G401 (cell line): ENCODE measurements around the gene USP36. TPM values are rescaled to one million over a fixed set of nuclear protein-coding genes. Genes with fewer than 3 reads are reported as not detected.
A peak's percentile ranks its signal among the peaks of the same experiment; 100 is the strongest.
"Not testable (repeated sequence)": the region's sequence is repeated elsewhere in the genome, so short reads cannot be mapped to it uniquely, and the experiment has no call there.

Experiments used
- DNase-seq: peaks from one replicate; pipeline ENCODE4 v3.0.0-alpha.2; 2015; ENCODE audit warnings: low spot score
- in situ Hi-C: cut with HindIII; loops from 2 replicates; pipeline ENCODE4 v1.10.0; 2016; ENCODE audit warnings: low sequenced_read_pairs, mixed read lengths
- total RNA-seq: library from RNA; depleted of rRNA; stranded (reverse); fragments of >200 nt; shearing (Covaris generic); gene quantifications from 2 replicates; pipeline ENCODE4 v1.2.3, GENCODE V29; 2014; rRNA removed

Gene USP36
- total RNA-seq: 10.1 and 10.4 TPM in 2 replicates

DNA sequence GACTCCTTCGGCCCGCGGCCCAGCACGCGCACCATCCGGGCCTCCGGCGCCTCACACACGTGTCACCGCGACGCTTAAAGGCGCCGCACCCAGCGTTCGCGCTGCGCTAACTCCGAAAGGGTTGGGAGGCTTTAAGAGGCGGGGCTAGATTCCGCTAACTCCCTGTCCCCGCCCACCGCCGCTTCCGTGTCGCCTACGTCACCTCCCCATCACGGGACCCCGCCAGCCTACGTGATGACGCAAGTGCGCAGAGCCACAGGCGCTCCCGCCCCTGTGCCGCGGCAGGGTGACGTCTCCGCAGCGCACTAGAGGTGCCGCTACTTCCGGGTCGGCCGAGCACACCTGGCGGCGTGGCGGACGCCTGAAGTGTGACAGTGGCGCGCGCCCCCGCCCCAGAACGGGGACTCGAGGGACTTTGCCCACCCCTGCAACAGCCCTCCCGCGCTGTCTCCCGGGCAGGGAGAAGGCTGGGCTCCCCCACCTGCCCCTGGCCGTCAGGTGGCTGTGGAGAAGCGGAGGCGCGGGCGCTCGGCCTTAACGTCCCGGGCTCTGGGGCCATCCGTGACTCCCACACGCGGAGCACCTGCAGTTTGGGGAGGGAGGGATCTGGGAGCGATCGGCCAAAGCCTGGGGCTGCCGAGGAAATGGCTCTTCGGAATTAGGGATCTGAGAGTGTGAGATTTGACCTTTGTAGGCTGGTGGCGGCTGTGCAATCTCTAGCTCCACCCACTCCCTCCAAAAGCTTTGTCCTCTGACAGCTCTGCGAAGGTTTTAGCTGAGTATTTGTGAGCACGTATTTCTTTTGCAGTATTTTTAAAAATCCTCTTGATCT is at the start of gene USP36:
USP36 (minus strand) TSS at position 35 of the 832 bp plus-strand sequence. CDS start 4,451 bp downstream, outside the sequence.
- in situ Hi-C loops: no loop called here
- DNase-seq: peak; percentile 99

DNA sequence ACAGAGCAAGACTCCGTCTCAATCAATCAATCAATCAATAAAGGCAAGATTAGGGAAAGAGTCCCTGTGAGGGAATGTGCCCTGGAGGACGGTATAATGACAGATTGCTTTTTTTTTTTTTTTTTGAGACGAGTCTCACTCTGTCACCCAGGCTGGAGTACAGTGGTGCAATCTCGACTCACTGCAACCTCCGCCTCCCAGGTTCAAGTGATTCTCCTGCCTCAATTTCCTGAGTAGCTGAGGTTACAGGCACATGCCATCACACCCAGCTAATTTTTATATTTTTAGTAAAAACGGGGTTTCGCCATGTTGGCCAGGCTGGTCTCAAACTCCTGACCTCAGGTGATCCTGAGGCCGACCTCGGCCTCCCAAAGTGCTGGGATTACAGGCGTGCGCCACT is 49.5 kb upstream of the USP36 start:
- DNase-seq, in situ Hi-C loops: not testable (repeated sequence)

DNA sequence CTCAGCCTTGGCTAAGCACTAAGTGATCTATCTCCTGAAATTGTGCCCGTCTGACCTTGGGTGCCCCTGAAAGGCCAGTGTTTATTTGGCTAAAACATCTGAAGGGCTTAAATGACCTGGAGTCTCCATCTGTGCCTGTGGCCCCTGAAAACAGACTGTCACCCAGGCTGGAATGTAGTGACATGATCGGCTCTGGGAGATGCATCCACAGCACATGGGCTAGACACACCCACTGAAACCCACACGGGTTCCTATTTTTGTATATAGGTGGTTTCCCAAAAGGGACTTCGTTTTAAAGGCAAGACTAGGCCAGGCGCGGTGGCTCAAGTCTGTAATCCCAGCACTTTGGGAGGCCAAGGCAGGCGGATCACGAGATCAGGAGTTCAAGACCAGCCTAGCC is 48.9 kb upstream of the USP36 start:
- in situ Hi-C loops: no loop called here
- no peak for DNase-seq

DNA sequence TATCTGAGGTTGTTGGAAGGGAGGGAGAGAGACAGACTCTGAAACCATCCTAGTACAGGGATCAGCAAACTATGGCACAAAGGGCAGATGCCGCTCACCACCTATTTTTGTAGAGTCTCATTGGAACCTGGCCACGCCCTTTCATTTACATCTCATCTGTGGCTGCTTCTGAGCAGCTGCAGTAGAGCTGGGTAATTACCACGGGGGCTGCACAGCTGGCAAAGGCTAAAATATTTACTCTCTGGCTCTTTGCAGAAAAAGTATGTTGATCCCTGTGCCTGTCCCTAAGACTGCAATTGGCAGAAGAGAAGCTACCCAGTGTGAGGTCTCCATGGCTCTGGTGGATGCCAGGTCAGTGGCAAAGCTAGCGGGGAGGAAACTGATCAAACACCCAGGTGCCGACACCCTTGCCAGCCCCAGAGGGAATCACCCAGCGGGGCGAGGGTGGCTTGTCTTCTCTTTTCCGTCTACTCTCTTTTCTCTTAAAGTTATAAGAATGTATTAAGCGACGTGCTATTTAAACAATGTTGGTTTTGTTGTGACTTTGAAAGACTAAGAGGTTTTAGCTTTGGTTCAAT is 48.4 kb upstream of the USP36 start:
- in situ Hi-C loops: no loop called here
- no peak for DNase-seq

DNA sequence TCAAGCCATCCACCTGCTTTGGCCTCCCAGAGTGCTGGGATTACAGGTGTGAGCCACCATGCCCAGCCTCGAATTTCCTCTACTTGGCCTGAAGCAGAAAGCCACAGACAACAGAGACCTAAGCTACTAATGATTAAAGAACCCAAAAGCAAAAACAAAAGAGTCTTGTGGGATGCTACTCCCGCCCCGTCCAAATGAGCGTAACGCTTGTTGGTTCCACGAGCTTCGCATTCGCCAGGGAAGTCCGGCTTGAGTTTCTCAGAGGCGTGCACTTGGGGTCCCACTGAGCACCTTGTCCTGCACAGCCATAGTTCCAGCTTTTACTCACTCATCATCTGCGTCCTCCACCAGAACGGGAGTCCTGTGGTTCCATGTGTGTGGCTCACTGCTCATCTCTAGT is 46.3 kb upstream of the USP36 start:
- no peak for DNase-seq
- in situ Hi-C loops: no loop called here

DNA sequence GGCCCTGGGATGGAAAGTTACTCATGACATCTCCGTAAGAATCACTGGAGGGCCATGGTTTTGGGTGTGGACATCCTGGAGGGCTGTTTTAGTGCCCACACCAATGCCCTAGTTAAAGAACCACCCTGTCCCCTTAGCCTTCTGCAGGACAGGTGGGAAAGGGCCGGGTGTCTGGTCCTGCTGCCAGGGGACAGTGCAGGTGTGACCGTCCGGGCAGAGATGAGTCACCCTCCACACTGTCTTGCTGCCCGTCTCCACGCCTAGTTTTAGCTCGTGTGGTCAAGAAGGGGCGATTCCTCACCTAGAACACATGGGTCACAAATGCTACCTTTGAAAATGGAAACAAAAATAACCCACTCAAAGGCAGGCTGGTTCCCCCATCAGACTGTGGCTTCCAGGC is 45.3 kb upstream of the USP36 start:
- in situ Hi-C loops: no loop called here
- DNase-seq: no peak

DNA sequence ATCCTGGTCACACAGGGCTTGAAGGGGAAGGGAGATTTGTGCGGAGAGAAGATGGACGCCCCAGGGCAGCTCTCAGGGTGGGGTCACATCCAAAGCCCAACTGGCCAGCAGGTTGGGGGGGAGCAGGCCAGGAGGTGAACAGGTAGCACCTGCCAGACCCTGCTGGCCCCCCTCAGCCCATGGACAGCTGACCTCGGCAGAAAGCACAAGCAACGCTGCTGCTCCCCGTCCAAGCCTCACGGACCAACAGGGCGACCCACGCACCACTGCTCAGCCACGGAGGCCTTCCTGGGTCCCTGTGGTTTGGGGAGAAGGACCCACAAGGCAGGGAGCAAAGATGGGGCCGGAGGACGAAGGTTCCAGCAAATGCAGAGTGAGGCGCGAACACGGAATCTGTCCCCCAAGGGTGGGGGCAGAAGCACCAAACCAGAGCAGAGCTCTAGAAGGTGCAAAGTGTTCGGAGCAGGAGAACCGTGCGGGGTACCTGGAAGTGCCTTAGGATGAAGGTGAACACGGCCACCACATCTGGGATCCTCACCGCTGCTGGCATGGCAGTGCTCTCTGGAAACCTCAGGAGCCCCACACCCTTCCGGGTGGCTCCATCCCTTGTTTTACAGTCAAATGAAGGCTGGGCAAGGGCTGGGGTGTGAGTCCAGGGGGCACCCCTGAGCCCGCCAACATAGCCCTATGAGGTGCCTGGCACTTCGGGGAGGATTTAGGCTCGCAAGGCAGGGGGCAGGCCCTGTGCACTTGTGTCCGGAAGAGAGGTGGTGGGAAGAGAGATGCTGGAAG is 44.5 kb upstream of the USP36 start:
- no peak for DNase-seq
- in situ Hi-C loops: no loop called here

DNA sequence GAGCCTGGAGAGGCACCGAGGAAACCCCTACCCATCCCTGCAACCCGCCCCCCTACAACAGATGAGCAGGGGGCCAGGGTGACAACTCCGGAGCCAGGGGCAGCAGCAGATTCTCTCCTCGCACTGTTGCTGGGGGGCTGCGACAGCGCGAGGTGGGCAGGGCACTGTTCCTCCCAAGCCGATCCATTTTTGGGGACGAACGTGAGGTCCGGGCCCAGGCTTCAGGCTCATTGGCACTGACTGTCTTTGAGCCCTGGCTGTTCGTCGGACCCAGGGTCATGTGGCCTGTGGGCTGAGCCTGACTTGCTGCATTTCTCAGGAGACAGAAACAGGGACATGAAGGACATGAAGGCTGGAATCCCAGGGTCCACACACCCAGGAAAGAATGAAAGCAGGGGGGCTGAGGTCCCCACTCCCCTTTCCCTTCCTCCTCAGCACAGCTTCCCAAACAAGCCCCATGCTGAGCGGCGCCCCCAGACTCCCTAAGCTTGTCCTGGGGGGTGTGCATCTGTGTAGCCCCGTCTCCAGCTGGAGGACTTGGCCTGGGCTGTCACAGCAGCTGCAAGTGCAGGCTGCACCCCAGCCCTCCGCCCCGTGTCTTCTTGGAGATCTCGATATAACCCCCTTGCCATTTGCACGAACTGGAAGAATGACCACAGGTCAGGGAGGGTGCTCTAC is 43.7 kb upstream of the USP36 start:
- in situ Hi-C loops: no loop called here
- peak; percentile 50 for DNase-seq

DNA sequence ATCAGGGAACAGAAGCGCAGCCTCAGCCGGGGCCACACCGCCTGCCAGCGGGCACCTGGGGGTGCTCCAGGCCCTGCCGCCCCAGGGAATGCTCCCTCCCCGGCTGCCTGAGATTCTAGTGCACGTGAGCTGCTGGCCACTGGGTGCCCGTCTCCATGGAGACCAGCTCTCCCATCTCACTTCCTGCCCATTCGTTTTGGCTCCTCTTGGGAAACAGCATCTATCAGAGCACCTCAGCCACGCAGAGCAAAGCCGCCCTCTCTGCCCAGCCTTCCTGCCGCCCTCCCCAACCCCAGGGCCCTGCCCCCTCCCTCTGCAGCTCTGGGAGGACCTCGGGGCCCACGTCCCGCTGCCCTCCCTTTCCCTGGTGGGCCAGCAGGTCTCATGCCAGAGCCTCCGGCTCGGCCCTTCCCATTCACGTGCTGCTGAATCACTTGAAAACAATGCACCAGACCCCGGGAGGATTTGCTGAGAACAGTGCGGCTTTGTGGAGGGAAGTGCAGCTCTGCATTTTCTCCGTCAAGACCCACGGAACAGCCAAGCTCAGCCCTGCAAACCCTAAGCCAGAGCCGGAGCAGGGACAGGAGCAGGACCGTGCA is 43.0 kb upstream of the USP36 start:
- DNase-seq: peak; percentile 81
- in situ Hi-C loops: no loop called here

DNA sequence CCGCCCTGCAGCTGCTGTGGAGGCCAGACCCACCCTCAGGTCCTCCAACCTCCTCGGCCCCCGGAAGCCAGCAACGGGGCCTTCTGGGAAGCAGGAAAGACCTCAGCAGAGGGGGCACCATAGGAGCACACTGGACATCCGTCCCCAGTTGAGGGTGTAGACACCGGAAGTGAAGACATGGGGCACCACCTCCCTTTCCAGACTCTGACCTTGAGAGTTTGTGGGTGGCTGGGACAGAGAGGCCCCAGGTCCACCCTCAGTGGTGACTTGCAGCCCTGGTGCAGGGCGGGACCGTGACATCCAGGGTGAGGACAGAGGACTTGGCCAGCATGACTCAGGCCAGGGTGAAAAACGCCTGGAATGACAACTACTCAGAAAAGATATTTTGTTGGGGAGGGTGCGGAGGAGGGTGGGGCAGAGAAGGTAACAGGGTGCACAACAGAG is 42.5 kb upstream of the USP36 start:
- in situ Hi-C loops: no loop called here
- no peak for DNase-seq

DNA sequence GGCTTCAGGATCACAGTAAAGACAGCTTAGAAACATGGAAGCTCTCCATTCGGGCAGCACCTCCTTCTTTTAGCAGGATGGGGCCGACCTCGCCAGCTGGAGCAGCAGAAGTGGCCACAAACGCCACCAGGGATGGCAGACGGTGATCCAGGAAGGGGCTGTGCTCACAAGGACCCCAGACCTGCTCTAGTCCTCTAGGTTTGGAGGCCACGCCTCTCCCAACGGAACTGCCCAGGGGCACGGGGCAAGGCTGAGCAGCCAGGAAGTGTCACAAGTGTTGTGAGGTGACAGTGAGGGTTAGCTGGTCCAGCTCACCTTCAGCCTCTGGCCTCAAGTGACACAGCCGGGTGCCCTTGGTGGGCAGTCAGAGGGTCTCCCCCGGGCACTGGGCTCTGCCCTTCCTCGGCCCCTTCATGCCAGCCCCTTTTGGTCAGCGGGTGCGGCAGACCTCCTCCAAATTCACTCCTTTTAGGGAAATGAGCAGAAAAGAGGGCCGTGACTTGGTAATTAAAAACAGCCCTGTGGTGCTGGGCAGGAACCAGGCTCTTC is 42.0 kb upstream of the USP36 start:
- in situ Hi-C loops: no loop called here
- DNase-seq: no peak

DNA sequence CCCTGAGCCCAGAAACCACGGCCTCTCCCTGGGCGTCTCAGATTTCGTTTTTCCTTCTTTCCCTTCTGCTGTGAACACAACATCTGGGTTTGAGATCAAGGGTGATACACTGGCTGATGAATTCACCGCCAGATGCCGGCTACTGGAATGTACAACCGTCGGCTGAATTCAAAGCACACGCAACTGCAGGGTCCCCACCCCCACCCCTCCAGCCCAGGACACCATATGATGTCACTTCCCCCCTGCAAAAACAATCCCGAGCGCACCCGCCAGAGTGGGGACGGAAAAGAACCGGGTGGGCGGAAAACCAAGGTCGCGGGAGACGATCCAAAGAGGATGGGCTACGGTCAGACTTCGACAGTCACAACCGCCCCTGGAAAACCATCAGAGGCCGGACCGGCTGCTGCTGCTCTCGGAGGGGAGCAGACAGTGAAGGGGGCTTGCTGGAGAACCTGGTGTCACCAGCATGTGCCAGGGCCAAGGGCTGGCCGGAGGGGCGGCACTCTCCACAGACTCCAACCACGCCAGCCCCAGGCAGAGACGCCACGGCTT is 39.1 kb upstream of the USP36 start:
- no peak for DNase-seq
- in situ Hi-C loops: no loop called here

DNA sequence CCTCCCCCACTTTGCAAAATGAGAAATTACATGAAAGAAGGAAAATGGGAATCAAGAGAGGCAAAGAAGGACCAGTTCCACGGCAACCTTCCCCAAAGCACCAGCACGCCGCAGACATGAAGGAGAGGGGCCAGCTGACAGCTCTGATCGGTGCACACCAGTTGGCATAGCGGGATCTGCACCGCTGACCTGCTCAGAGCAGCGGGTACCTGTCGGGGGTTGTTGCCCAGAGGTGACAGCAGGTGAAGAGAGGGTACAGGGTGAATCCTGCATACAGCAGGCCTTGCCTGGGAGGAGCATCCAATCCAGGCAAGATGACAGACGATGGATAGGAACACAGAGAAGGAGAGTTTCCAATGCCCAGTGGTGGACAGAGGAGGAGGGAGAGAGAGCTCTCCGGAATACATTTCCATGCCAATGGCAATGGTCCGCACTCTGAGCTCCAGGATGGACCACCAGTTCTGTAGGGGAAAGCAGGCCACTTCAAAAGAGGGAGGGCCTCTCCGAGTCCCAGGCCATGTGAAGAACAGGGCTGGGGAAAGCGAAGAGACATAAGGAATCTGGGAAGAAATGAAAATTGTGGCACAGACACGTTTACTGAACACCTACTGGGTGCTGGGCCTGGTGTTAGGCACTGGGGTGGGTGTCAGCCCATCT is 38.4 kb upstream of the USP36 start:
- in situ Hi-C loops: no loop called here
- no peak for DNase-seq

DNA sequence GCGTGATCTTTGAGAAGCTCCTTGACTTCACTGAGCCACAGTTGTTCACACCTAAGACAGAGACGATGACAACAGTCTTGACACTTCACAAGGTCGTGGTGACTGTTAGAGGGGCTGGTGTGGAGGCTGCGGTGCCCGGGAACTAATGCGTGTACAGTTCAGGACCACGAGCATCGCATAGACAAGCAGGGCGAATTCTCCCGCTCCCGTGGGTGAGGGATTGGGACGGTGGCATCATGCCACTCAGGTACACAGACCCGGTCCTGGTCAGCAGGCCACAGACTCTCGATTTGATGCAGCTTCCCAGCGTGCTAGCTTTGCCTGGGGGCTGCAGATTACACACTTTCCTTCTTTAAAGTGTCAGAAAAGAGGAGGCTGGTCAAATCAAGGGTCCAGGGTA is 37.6 kb upstream of the USP36 start:
- in situ Hi-C loops: no loop called here
- DNase-seq: no peak

DNA sequence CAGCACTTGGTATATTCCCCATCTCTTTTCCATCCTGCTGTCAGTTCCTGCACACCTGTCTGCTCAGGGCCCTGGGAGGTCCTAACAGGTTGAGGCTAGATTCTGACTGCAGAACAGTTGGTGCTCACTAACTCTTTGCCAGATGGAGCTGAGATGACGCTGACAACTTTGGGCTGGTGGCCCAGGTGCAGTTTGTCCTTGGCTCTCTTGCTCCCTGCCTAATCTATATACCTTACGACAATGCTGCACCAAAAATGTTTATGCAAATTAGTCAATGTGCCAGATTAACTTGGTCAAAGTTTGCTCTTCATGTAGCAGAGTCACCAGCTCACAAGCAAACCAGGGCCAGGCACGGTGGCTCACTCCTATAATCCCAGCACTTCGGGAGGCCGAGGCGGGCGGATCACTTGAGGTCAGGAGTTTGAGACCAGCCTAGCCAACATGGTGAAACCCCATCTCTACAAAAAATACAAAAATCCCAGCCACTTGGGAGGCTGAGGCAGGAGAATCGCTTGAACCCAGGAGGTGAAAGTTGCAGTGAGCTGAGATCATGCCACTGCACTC is 36.4 kb upstream of the USP36 start:
- in situ Hi-C loops: not testable (repeated sequence)
- DNase-seq: peak; percentile 68

DNA sequence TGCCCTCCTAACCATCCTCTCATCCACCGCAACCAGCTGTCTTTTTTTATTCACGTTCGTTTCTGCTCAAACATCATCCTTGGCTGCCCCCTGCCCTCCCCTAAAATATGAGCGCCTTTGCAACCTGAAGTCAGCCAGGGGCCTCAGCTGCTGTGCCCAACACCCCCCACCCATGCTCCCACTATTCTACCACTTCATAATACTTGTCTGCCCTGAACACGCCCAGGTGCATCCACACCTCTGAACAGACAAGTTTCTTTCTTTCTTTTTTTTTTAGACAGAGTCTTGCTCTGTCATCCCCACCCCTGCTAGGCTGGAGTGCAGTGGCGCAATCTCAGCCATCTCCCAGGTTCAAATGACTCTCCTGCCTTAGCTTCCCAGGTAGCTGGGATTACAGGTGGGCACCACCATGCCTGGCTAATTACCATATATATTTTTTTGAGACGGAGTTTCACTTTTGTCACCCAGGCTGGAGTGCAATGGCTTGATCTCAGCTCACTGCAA is 35.5 kb upstream of the USP36 start:
- no peak for DNase-seq
- in situ Hi-C loops: no loop called here

DNA sequence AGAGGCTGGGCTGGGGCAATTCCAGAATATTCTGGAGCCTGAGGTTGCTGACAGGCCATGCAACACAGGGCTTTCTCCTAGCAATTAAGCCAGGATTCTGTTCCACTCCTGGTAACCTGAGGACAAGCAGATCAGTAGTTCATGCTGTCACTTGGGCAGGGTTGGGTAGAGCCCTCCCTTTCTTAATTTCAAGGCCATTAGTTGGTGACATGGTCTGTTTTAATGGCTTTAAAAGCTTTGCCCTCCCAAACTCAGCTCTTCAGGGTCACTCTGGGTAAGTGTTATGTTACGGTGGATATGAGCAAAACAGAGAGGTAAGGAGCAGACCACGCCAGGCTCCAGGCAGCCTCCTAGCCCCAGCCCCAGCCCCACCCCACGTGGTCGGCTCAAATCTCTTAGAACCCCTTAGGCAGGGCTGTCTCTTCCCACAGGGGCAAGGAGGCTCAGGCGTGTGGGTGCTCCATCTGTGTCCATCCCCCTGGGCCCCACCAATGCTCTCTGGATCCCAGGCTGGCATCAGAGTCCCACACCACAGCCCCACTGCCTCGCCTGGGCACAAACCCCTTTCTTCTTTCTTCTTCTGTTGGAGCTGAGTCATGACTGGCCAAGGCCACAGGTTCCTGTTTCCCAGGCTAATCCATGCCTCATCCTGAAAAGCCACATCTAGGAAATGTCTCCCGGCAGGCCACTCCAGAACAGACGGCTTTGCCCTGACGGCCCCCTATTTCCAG is 34.9 kb upstream of the USP36 start:
- in situ Hi-C loops: no loop called here
- DNase-seq: no peak
